Measurements from ENCODE around the gene LRRK2. TPM values are rescaled to one million over a fixed set of nuclear protein-coding genes. Genes with fewer than 3 reads are reported as not detected.

Gene LRRK2
- total and polyA plus RNA-seq, 2 of the 13 experiments (the other 11 are each of a cell fraction or from before 2014, with no cell fraction given), result not detected

DNA sequence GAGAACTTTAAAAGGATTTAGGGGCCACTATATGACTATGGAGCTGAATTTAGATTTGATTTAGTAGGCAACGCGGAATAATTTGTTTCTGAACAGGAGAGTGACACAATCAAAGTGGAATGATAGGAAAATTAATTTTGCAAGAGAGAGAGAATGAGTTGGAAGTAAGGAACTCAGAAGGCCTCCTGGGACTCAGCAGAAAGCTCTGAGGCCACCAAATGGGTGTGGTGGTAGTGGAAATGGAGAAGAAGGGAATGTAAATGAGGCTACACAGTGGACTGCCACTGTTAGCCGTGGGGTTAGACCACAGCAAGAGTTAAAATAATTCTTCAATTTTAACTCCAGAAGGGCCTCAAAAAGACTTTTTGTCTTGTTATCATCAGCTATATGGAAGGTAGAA lies 102.7 kb downstream of the LRRK2 start:
- intact Hi-C loops (cut with micrococcal nuclease; ENCODE audit: unreplicated experiment) (no loop called here), in situ Hi-C loops (cut with HindIII; ENCODE audit: extremely low pct_ligation_motif_present, low pct_unique_long_range_greater_than_20kb) (no loop called here)
- ChIA-PET POLR2A (no interaction called here), CTCF (ENCODE audit: low intra/inter-chr PET ratio, low total read pairs) (no interaction called here)
- Histone ChIP-seq H2AFZ (ENCODE audit: low read length) (no peak overlapping the region), H3K4me3 (replicated peaks in 1 of 3; ENCODE audit: insufficient read depth in 1 of 3, low read depth in 2 of 3, low read length in 3 of 3) (no peak overlapping the region), H4K20me1 (ENCODE audit: insufficient read depth, low read length) (no peaks in the 10 kb centered on the region), H3K79me2 (ENCODE audit: insufficient read depth, low read length) (no peaks in the 10 kb centered on the region), H3K4me1 (ENCODE audit: insufficient read depth, low read length) (no peaks in the 10 kb centered on the region), H3K4me2 (ENCODE audit: low read depth, low read length) (no peak overlapping the region), H3K27me3 (ENCODE audit: control insufficient read depth in 1 of 2, insufficient read depth in 2 of 2, low read length in 2 of 2) (no peaks in the 10 kb centered on the region; a peak in 1 of 5 replicates), H3K9ac (ENCODE audit: insufficient read depth, low read depth, low read length) (no peak overlapping the region), H3K36me3 (replicated peaks in 1 of 2; ENCODE audit: control insufficient read depth in 1 of 2, insufficient read depth in 2 of 2, low read length in 2 of 2) (no peaks in the 10 kb centered on the region), H3K9me3 (ENCODE audit: low read length) (no peaks in the 10 kb centered on the region), H3K27ac (ENCODE audit: extremely low read length, insufficient read depth, low read length) (no peak overlapping the region)
- BruUV-seq (replicated peaks), result no TSS peak
- DNase-seq (ENCODE audit: low spot score) (no peak), ATAC-seq (no peak), FAIRE-seq (no peak)
- TF ChIP-seq ZC3H4 (CRISPR knock-in tag; IDR thresholded peaks at IDR 0.05; ENCODE audit: borderline replicate concordance) (no peak), HMGA1 (CRISPR knock-in tag; conservative IDR thresholded peaks at IDR 0.05) (no peak), ISL2 (CRISPR knock-in tag; IDR thresholded peaks at IDR 0.05) (no peak), ZBTB7B (CRISPR knock-in tag; IDR thresholded peaks at IDR 0.05) (no peak)
- TF ChIP-seq, protein P1, sequence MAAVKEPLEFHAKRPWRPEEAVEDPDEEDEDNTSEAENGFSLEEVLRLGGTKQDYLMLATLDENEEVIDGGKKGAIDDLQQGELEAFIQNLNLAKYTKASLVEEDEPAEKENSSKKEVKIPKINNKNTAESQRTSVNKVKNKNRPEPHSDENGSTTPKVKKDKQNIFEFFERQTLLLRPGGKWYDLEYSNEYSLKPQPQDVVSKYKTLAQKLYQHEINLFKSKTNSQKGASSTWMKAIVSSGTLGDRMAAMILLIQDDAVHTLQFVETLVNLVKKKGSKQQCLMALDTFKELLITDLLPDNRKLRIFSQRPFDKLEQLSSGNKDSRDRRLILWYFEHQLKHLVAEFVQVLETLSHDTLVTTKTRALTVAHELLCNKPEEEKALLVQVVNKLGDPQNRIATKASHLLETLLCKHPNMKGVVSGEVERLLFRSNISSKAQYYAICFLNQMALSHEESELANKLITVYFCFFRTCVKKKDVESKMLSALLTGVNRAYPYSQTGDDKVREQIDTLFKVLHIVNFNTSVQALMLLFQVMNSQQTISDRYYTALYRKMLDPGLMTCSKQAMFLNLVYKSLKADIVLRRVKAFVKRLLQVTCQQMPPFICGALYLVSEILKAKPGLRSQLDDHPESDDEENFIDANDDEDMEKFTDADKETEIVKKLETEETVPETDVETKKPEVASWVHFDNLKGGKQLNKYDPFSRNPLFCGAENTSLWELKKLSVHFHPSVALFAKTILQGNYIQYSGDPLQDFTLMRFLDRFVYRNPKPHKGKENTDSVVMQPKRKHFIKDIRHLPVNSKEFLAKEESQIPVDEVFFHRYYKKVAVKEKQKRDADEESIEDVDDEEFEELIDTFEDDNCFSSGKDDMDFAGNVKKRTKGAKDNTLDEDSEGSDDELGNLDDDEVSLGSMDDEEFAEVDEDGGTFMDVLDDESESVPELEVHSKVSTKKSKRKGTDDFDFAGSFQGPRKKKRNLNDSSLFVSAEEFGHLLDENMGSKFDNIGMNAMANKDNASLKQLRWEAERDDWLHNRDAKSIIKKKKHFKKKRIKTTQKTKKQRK (IDR thresholded peaks at IDR 0.05; ENCODE audit: low read length), result no peak
- 0% methylated on average over 3 of the region's 3 CpGs for WGBS (ENCODE audit: low lambda C conversion rate)

DNA sequence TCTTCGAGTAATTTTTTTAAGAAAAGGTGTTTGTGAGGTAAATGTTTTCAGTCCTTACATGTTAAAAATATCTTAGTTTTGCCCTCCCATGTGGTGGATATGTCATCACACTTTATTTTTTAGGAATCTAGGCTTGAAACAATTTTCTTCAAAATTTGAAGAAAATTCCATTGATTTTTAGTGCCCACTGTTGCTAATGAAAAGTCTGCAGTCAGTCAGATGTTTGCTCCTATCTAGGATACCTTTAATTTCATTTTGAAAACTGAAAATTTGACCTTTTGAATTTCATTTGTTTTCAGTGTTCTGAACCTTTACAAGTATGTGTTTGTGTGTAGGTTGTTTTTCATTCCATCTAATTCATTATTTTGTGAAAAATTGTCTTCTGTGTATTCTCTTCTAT lies 105.4 kb downstream of the LRRK2 start:
- FAIRE-seq (no peak), ATAC-seq (no peak), DNase-seq (ENCODE audit: low spot score) (no peak)
- Histone ChIP-seq H2AFZ (ENCODE audit: low read length) (no peak overlapping the region), H3K27me3 (ENCODE audit: control insufficient read depth in 1 of 2, insufficient read depth in 2 of 2, low read length in 2 of 2) (no peaks in the 10 kb centered on the region; a peak in 1 of 5 replicates), H3K9me3 (ENCODE audit: low read length) (no peaks in the 10 kb centered on the region), H3K4me1 (ENCODE audit: insufficient read depth, low read length) (no peaks in the 10 kb centered on the region), H3K36me3 (replicated peaks in 1 of 2; ENCODE audit: control insufficient read depth in 1 of 2, insufficient read depth in 2 of 2, low read length in 2 of 2) (no peaks in the 10 kb centered on the region), H3K9ac (ENCODE audit: insufficient read depth, low read depth, low read length) (no peak overlapping the region), H3K79me2 (ENCODE audit: insufficient read depth, low read length) (no peaks in the 10 kb centered on the region), H3K4me3 (replicated peaks in 1 of 3; ENCODE audit: insufficient read depth in 1 of 3, low read depth in 2 of 3, low read length in 3 of 3) (no peak overlapping the region), H3K4me2 (ENCODE audit: low read depth, low read length) (no peak overlapping the region), H3K27ac (ENCODE audit: extremely low read length, insufficient read depth, low read length) (no peak overlapping the region), H4K20me1 (ENCODE audit: insufficient read depth, low read length) (no peaks in the 10 kb centered on the region)
- intact Hi-C loops (cut with micrococcal nuclease; ENCODE audit: unreplicated experiment) (no loop called here), in situ Hi-C loops (cut with HindIII; ENCODE audit: extremely low pct_ligation_motif_present, low pct_unique_long_range_greater_than_20kb) (no loop called here)
- ChIA-PET POLR2A (no interaction called here), CTCF (ENCODE audit: low intra/inter-chr PET ratio, low total read pairs) (no interaction called here)
- no TSS peak for BruUV-seq (replicated peaks)
- WGBS (ENCODE audit: low lambda C conversion rate), result 0% methylated on average over 1 of the region's 1 CpG
- TF ChIP-seq ZNF3 (CRISPR knock-in tag; IDR thresholded peaks at IDR 0.05) (no peak), ZNF317 (CRISPR knock-in tag; IDR thresholded peaks at IDR 0.05) (peak; percentile 79)
